OCI-LY1 (cell line): ENCODE measurements around the gene RAB7A.
"Not testable (repeated sequence)": the region's sequence is repeated elsewhere in the genome, so short reads cannot be mapped to it uniquely, and the experiment has no call there.

Experiments
- H2AFZ ChIP-seq: fragments of 200-600 bp; sonication (generic), shearing (Covaris generic); 2 replicates; pipeline ENCODE4 v1.6.0; 2014; ENCODE audit warnings: antibody characterized with exemption, mild to moderate bottlenecking, low read length
- H3F3A ChIP-seq: fragments of 200-600 bp; sonication (generic), shearing (Covaris generic); 2 replicates; pipeline ENCODE4 v1.6.0; 2014; ENCODE audit warnings: mild to moderate bottlenecking, antibody characterized with exemption, low read length, moderate library complexity; ENCODE audit not compliant: insufficient read depth
- H3K27ac ChIP-seq: fragments of 200-600 bp; sonication (generic); 2 replicates; pipeline ENCODE4 v1.5.1; 2014; ENCODE audit warnings: low read length, mixed run types, mild to moderate bottlenecking, low read depth; ENCODE audit not compliant: poor library complexity, severe bottlenecking
- H3K27me3 ChIP-seq: fragments of 200-600 bp; sonication (generic); 2 replicates; pipeline ENCODE4 v1.6.0; 2014; ENCODE audit warnings: antibody characterized with exemption, mild to moderate bottlenecking, low read length, moderate library complexity; ENCODE audit not compliant: insufficient read depth
- H3K36me3 ChIP-seq: fragments of 200-600 bp; sonication (generic); 2 replicates; pipeline ENCODE4 v1.6.1; 2014; ENCODE audit warnings: mild to moderate bottlenecking, antibody characterized with exemption, low read length, moderate library complexity, mixed read lengths; ENCODE audit not compliant: insufficient read depth
- H3K4me1 ChIP-seq: fragments of 200-600 bp; sonication (generic); 2 replicates; pipeline ENCODE4 v1.5.1; 2014; ENCODE audit warnings: mild to moderate bottlenecking, low read length, moderate library complexity; ENCODE audit not compliant: insufficient read depth, severe bottlenecking
- H3K4me2 ChIP-seq: fragments of 200-600 bp; sonication (generic), shearing (Covaris generic); 2 replicates; pipeline ENCODE4 v1.6.1; 2014; ENCODE audit warnings: low read length
- H3K4me3 ChIP-seq: fragments of 200-600 bp; sonication (generic); 2 replicates; pipeline ENCODE4 v1.5.1; 2014; ENCODE audit warnings: low read length, low read depth, mild to moderate bottlenecking, mixed read lengths; ENCODE audit not compliant: poor library complexity, severe bottlenecking
- H3K79me2 ChIP-seq: fragments of 200-600 bp; shearing (Covaris generic); 2 replicates; pipeline ENCODE4 v1.6.1; 2016; ENCODE audit warnings: mixed run types, low read length, mixed read lengths; ENCODE audit not compliant: insufficient read depth
- H3K9ac ChIP-seq: fragments of 200-600 bp; sonication (generic), shearing (Covaris generic); 2 replicates; pipeline ENCODE4 v1.6.1; 2014; ENCODE audit warnings: mild to moderate bottlenecking, low read length, mixed read lengths
- H3K9me2 ChIP-seq: fragments of 200-600 bp; sonication (generic), shearing (Covaris generic); 2 replicates; pipeline ENCODE4 v1.6.1; 2014; ENCODE audit warnings: low read depth, mild to moderate bottlenecking, low read length, mixed read lengths
- H3K9me3 ChIP-seq: fragments of 200-600 bp; shearing (Covaris generic); 2 replicates; pipeline ENCODE4 v1.6.1; 2014; ENCODE audit warnings: low read length, mixed read lengths
- H4K20me1 ChIP-seq: fragments of 200-600 bp; sonication (generic), shearing (Covaris generic); 2 replicates; pipeline ENCODE4 v1.6.0; 2016; ENCODE audit warnings: mild to moderate bottlenecking, low read length; ENCODE audit not compliant: insufficient read depth
- CTCF ChIP-seq: fragments of 200-600 bp; sonication (generic), shearing (Covaris generic); IDR thresholded peaks from 2 replicates; pipeline ENCODE4 v1.5.1; 2017; ENCODE audit warnings: mild to moderate bottlenecking, antibody characterized with exemption, low read length, moderate library complexity, mixed read lengths
- EZH2 ChIP-seq: fragments of 200-600 bp; sonication (generic), shearing (Covaris generic); IDR thresholded peaks from 2 replicates; pipeline ENCODE4 v1.8.0; 2017; ENCODE audit warnings: borderline replicate concordance, mixed run types, mild to moderate bottlenecking, antibody characterized with exemption, low read length, moderate library complexity, mixed read lengths

The RAB7A gene

GRCh38 chr3:128768471-128768870 lies 42.5 kb downstream of the RAB7A start:
- Histone ChIP-seq H3K9me3 (peaks cover 8% of the 10 kb centered on the region; the same call in 1 of the 2 replicates), H3K4me2 (no peak overlapping the region), H3K9me2 (no peaks in the 10 kb centered on the region), H3K4me3 (no peak overlapping the region), H3F3A (no peaks in the 10 kb centered on the region), H2AFZ (no peak overlapping the region), H4K20me1 (no peaks in the 10 kb centered on the region), H3K79me2 (peaks cover 75% of the 10 kb centered on the region), H3K36me3 (peaks cover 22% of the 10 kb centered on the region), H3K9ac (no peak overlapping the region), H3K4me1 (no peaks in the 10 kb centered on the region), H3K27ac (no peak overlapping the region), H3K27me3 (no peaks in the 10 kb centered on the region)
- no peak for TF ChIP-seq CTCF
- TF ChIP-seq EZH2: no peak

- Histone ChIP-seq H4K20me1 (no peaks in the 10 kb centered on the region), H3K9me2 (no peaks in the 10 kb centered on the region), H3F3A (no peaks in the 10 kb centered on the region), H2AFZ (no peak overlapping the region), H3K36me3 (peaks cover 6% of the 10 kb centered on the region; the same call in 1 of the 2 replicates), H3K79me2 (peaks cover 70% of the 10 kb centered on the region), H3K4me2 (no peak overlapping the region), H3K27ac (no peak overlapping the region), H3K9me3 (peaks cover 8% of the 10 kb centered on the region; the same call in 1 of the 2 replicates), H3K4me1 (no peaks in the 10 kb centered on the region), H3K4me3 (no peak overlapping the region), H3K27me3 (no peaks in the 10 kb centered on the region), H3K9ac (no peak overlapping the region)
- TF ChIP-seq CTCF: no peak
- TF ChIP-seq EZH2: no peak
Observed at GRCh38 chr3:128770387-128770786, 44.4 kb downstream of the RAB7A start.

GRCh38 chr3:128773189-128773588 lies 47.2 kb downstream of the RAB7A start:
- not testable (repeated sequence) for H3K27ac ChIP-seq, H3K36me3 ChIP-seq, H3K4me3 ChIP-seq, H3K4me1 ChIP-seq, H3K9me3 ChIP-seq, H4K20me1 ChIP-seq, H2AFZ ChIP-seq, H3K9me2 ChIP-seq, H3K27me3 ChIP-seq, H3F3A ChIP-seq, H3K9ac ChIP-seq, H3K4me2 ChIP-seq
- peaks cover 70% of the 10 kb centered on the region for H3K79me2 ChIP-seq

- not testable (repeated sequence) for H3K27ac ChIP-seq, H2AFZ ChIP-seq, H3K9ac ChIP-seq, H3K27me3 ChIP-seq, H3K4me1 ChIP-seq, H3K9me2 ChIP-seq, H3K36me3 ChIP-seq, H3K4me3 ChIP-seq, H3K4me2 ChIP-seq, H4K20me1 ChIP-seq, H3F3A ChIP-seq, H3K9me3 ChIP-seq
- H3K79me2 ChIP-seq: peaks cover 70% of the 10 kb centered on the region
Observed at GRCh38 chr3:128773592-128773991, 47.6 kb downstream of the RAB7A start.
